Neural progenitor cell (in vitro differentiated cells): ENCODE data around the gene PATJ. TPM values are rescaled to one million over a fixed set of nuclear protein-coding genes. Genes with fewer than 3 reads are reported as not detected.

Experiments
- DNase-seq: peaks from one replicate; pipeline ENCODE4 v3.0.0-alpha.2; 2016; ENCODE audit warnings: low spot score
- H2AFZ ChIP-seq: fragments of 200-600 bp; sonication (generic); replicated peaks from 2 replicates; pipeline ENCODE4 v1.6.1; 2016; ENCODE audit warnings: antibody characterized with exemption
- H3F3A ChIP-seq: fragments of 200-600 bp; sonication (generic); 2 replicates; pipeline ENCODE4 v1.6.1; 2016; ENCODE audit warnings: antibody characterized with exemption, low read depth
- H3K27ac ChIP-seq: fragments of 200-600 bp; sonication (generic); 2 replicates; pipeline ENCODE4 v1.5.1; 2016; ENCODE audit warnings: mild to moderate bottlenecking
- H3K27me3 ChIP-seq: fragments of 200-600 bp; sonication (generic); 2 replicates; pipeline ENCODE4 v1.6.1; 2016; ENCODE audit warnings: mild to moderate bottlenecking, moderate library complexity
- H3K36me3 ChIP-seq: fragments of 200-600 bp; sonication (generic); 2 replicates; pipeline ENCODE4 v1.5.1; 2016
- H3K4me1 ChIP-seq: fragments of 200-600 bp; sonication (generic); 2 replicates; pipeline ENCODE4 v1.6.1; 2016; ENCODE audit warnings: mixed run types
- H3K4me2 ChIP-seq: fragments of 200-600 bp; sonication (generic); 2 replicates; pipeline ENCODE4 v1.6.1; 2016
- H3K4me3 ChIP-seq: fragments of 200-600 bp; sonication (generic); 2 replicates; pipeline ENCODE4 v1.5.1; 2016
- H3K79me2 ChIP-seq: fragments of 200-600 bp; sonication (generic); 2 replicates; pipeline ENCODE4 v1.6.1; 2016; ENCODE audit warnings: low read depth
- H3K9ac ChIP-seq: fragments of 200-600 bp; sonication (generic); 2 replicates; pipeline ENCODE4 v1.6.1; 2016
- H3K9me3 ChIP-seq: fragments of 200-600 bp; sonication (generic); 2 replicates; pipeline ENCODE4 v1.5.1; 2016; ENCODE audit warnings: low read depth
- H4K20me1 ChIP-seq: fragments of 200-600 bp; sonication (generic); 2 replicates; pipeline ENCODE4 v1.6.1; 2016; ENCODE audit warnings: low read depth
- H3K27ac Mint-ChIP-seq: 3 replicates; pipeline ENCODE4 v1.8.0; 2021; ENCODE audit warnings: mixed read lengths
- H3K27me3 Mint-ChIP-seq: 2 replicates; pipeline ENCODE4 v1.8.0; 2022; ENCODE audit warnings: low read depth, mild to moderate bottlenecking, inconsistent platforms, moderate library complexity, mixed read lengths; ENCODE audit not compliant: insufficient read depth
- H3K36me3 Mint-ChIP-seq: 3 replicates; pipeline ENCODE4 v1.8.0; 2021; ENCODE audit warnings: mixed read lengths
- H3K4me1 Mint-ChIP-seq: 3 replicates; pipeline ENCODE4 v1.8.0; 2021; ENCODE audit warnings: mixed read lengths
- H3K4me3 Mint-ChIP-seq: 3 replicates; pipeline ENCODE4 v1.8.0; 2021; ENCODE audit warnings: mild to moderate bottlenecking, moderate library complexity, mixed read lengths
- H3K9me3 Mint-ChIP-seq: 3 replicates; pipeline ENCODE4 v1.8.0; 2020; ENCODE audit warnings: mixed read lengths
- CTCF ChIP-seq: fragments of 200-600 bp; sonication (generic); IDR thresholded peaks from 2 replicates; pipeline ENCODE4 v1.5.1; 2017; ENCODE audit warnings: antibody characterized with exemption, mild to moderate bottlenecking
- EZH2 ChIP-seq: fragments of 200-600 bp; sonication (generic); IDR thresholded peaks from 2 replicates; pipeline ENCODE4 v1.6.1; 2017; ENCODE audit warnings: antibody characterized with exemption, mild to moderate bottlenecking, moderate library complexity
- EZH2phosphoT487 ChIP-seq: fragments of 200-600 bp; sonication (generic); IDR thresholded peaks from 2 replicates; pipeline ENCODE4 v1.6.1; 2017; ENCODE audit warnings: antibody characterized with exemption
- total RNA-seq: library from RNA; depleted of rRNA; stranded (reverse); fragments of >200 nt; gene quantifications from 2 replicates; pipeline ENCODE4 v1.2.3, GENCODE V29; 2015; ENCODE audit warnings: low replicate concordance

Gene PATJ
- total RNA-seq, 1 donor from 2014 or later = 24.8 TPM

DNA sequence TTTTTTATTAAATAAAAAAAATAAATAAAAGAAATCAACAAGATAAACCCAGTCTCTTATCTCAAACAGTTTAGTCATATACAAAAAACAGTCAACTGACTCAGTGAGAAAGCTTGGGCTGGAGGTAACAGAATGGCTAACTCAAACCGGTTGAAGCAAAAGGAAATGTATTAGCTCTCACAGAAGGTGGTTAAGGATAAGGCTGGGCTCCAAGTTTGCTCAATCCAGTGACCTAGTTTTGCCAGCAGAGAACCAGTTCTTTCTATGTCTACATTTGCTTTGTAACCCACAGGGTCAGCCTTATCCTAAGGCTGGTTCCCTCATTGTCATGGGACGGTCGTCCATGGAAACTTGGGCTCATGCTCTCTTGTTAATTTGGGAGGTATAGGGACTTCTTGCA is 307.9 kb downstream of the PATJ start:
- H3K27me3 ChIP-seq = no peaks in the 10 kb centered on the region
- no peak overlapping the region for H3K4me2 ChIP-seq
- H3K4me3 Mint-ChIP-seq = no peak overlapping the region
- H4K20me1 ChIP-seq = no peaks in the 10 kb centered on the region
- DNase-seq = no peak
- H3K4me1 Mint-ChIP-seq = peaks cover 8% of the 10 kb centered on the region
- no peaks in the 10 kb centered on the region for H3K79me2 ChIP-seq
- TF ChIP-seq EZH2phosphoT487 (no peak), EZH2 (no peak), CTCF (no peak)
- H3K36me3 Mint-ChIP-seq = no peaks in the 10 kb centered on the region
- no peaks in the 10 kb centered on the region for H3K9me3 ChIP-seq
- H3K36me3 ChIP-seq = no peaks in the 10 kb centered on the region
- H3K9ac ChIP-seq = no peak overlapping the region
- H3K27me3 Mint-ChIP-seq = peaks cover 2% of the 10 kb centered on the region
- no peak overlapping the region for H3K4me3 ChIP-seq
- no peak overlapping the region for H3K27ac ChIP-seq
- H3K4me1 ChIP-seq = no peaks in the 10 kb centered on the region
- no peak overlapping the region for H2AFZ ChIP-seq
- no peak overlapping the region for H3K27ac Mint-ChIP-seq
- H3F3A ChIP-seq = no peaks in the 10 kb centered on the region
- no peaks in the 10 kb centered on the region for H3K9me3 Mint-ChIP-seq

GRCh38 chr1:62052946-62053345 is 310.7 kb downstream of the PATJ start:
- Histone ChIP-seq H2AFZ (no peak overlapping the region), H3K27me3 (no peaks in the 10 kb centered on the region), H3K79me2 (no peaks in the 10 kb centered on the region), H3K4me3 (no peak overlapping the region), H3K9ac (no peak overlapping the region), H4K20me1 (no peaks in the 10 kb centered on the region), H3F3A (peaks cover 3% of the 10 kb centered on the region), H3K36me3 (no peaks in the 10 kb centered on the region), H3K4me1 (no peaks in the 10 kb centered on the region), H3K4me2 (no peak overlapping the region), H3K9me3 (no peaks in the 10 kb centered on the region), H3K27ac (no peak overlapping the region)
- Mint-ChIP-seq H3K4me3 (no peak overlapping the region), H3K4me1 (peaks cover 12% of the 10 kb centered on the region), H3K9me3 (no peaks in the 10 kb centered on the region), H3K36me3 (no peaks in the 10 kb centered on the region), H3K27me3 (no peaks in the 10 kb centered on the region), H3K27ac (no peak overlapping the region)
- TF ChIP-seq CTCF (no peak), EZH2 (no peak), EZH2phosphoT487 (no peak)
- DNase-seq = no peak

DNA sequence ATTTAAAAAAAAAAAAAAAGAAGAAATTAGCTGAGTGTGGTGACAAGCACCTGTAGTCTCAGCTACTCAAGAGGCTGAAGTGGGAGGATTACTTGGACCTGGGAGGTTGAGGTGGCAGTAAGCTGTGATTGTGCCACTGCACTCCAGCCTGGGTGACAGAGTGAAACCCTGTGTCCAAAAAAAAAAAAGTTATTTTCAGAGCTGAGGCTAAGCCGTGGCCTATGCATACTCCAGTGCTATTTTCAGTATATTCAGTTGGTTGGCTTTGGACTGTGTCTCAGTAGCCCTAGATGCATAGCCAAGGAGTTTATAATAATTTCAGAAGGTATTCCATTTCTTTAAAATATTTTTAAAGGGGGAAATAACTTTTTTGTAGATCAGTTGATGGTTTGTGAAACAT is 311.9 kb downstream of the PATJ start:
- TF ChIP-seq EZH2 (no peak), EZH2phosphoT487 (no peak), CTCF (no peak)

More for the DNA sequence above, 311.9 kb downstream of the PATJ start:
- Histone ChIP-seq H3K27me3 (no peaks in the 10 kb centered on the region), H3K27ac (no peak overlapping the region), H3K9me3 (no peaks in the 10 kb centered on the region), H4K20me1 (no peaks in the 10 kb centered on the region), H3K79me2 (no peaks in the 10 kb centered on the region), H2AFZ (no peak overlapping the region), H3F3A (peaks cover 3% of the 10 kb centered on the region), H3K9ac (no peak overlapping the region), H3K4me3 (no peak overlapping the region), H3K4me1 (peaks cover 5% of the 10 kb centered on the region), H3K4me2 (no peak overlapping the region), H3K36me3 (no peaks in the 10 kb centered on the region)
- peaks cover 20% of the 10 kb centered on the region for H3K4me1 Mint-ChIP-seq
- DNase-seq = no peak
- H3K27ac Mint-ChIP-seq = no peak overlapping the region
- H3K36me3 Mint-ChIP-seq = no peaks in the 10 kb centered on the region
- no peaks in the 10 kb centered on the region for H3K27me3 Mint-ChIP-seq
- H3K4me3 Mint-ChIP-seq = no peak overlapping the region
- no peaks in the 10 kb centered on the region for H3K9me3 Mint-ChIP-seq
